ENCODE results near the gene FAM217B.

FAM217B gene

DNA sequence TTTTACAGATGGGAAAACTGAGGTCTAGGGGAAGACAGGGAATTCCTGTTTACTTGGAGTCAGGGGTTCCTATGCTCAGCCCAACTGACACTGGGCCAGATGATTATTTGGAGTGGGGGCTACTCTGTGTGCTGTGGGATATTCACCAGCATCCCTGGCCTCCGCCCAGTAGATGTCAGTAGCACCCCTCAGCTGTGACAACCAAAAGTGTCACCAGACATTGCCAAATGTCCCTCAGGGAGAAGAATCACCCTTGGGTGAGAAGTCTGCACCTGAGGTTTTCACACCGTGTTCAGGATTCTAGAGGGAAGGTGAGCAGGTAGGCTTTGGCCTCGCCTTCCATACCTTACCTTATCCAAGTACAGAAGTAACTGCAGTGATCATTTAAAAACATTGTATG, 45.7 kb downstream of the FAM217B start:
- no peak overlapping the region for H3K9ac ChIP-seq (ENCODE audit: low read length)
- H2AK5ac ChIP-seq (ENCODE audit: low read length, severe bottlenecking) = no peak overlapping the region
- H3K36me3 ChIP-seq (ENCODE audit: control insufficient read depth in 1 of 2, insufficient read depth in 2 of 2, low read depth in 1 of 2, low read length in 2 of 2) = no peaks in the 10 kb centered on the region
- H3K4me1 ChIP-seq (ENCODE audit: control insufficient read depth, insufficient read depth, low read depth, low read length) = peaks cover 6% of the 10 kb centered on the region
- no peaks in the 10 kb centered on the region for H3K79me1 ChIP-seq (replicated peaks; ENCODE audit: low read length, poor library complexity, severe bottlenecking)
- no peak overlapping the region for H4K91ac ChIP-seq (ENCODE audit: low read length)
- H3K27me3 ChIP-seq (ENCODE audit: control insufficient read depth in 1 of 2, insufficient read depth in 1 of 2, low read length in 2 of 2) = no peaks in the 10 kb centered on the region
- no peak overlapping the region for H2BK120ac ChIP-seq (ENCODE audit: low read depth, low read length)
- WGBS = 59% methylated on average over 3 of the region's 3 CpGs
- no peak overlapping the region for H3K4ac ChIP-seq (ENCODE audit: low read depth in 1 of 2, low read length in 2 of 2)
- DNase-seq = no peak
- H4K8ac ChIP-seq (ENCODE audit: low read length) = no peak overlapping the region
- H3K9me3 ChIP-seq (ENCODE audit: control insufficient read depth, low read length) = no peaks in the 10 kb centered on the region
- no peak overlapping the region for H2BK5ac ChIP-seq (ENCODE audit: low read depth, low read length, poor library complexity, severe bottlenecking)
- H3K14ac ChIP-seq (ENCODE audit: low read length in 2 of 2) = no peak overlapping the region
- no peak overlapping the region for H3K27ac ChIP-seq (ENCODE audit: low read length, poor library complexity, severe bottlenecking)
- H3K4me3 ChIP-seq (ENCODE audit: insufficient read depth in 1 of 2, low read depth in 1 of 2, low read length in 2 of 2) = no peak overlapping the region
- no peak overlapping the region for H2AFZ ChIP-seq (ENCODE audit: low read depth, low read length)
- H3K23ac ChIP-seq (ENCODE audit: low read length in 2 of 2) = no peak overlapping the region
- H2BK12ac ChIP-seq (ENCODE audit: low read length in 2 of 2) = no peak overlapping the region
- H3K18ac ChIP-seq (ENCODE audit: low read depth in 1 of 2, low read length in 2 of 2) = no peak overlapping the region
- H3K4me2 ChIP-seq (ENCODE audit: low read length, poor library complexity, severe bottlenecking) = no peak overlapping the region
- H2BK15ac ChIP-seq (ENCODE audit: low read depth, poor library complexity, severe bottlenecking) = no peak overlapping the region

DNA sequence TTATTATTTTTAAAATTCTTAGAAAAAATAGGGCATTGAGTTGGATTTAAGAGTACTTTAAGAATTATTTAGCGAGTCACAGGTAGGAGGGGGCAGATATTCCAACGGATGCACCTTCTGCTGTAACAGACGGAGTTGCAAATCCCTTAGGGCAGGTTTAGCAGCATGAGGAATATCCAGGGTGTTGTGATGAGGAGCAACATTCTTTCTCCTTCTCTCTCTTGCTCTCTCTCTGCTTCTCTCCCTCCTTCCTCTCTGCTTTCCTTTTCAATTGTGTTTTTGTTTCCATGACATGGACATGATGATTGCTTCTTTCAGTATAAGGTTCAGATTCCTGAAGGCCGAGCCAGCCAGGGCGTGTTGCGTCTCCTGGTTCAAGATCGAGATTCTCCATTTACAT, 46.9 kb downstream of the FAM217B start:
- peaks cover 6% of the 10 kb centered on the region for H3K4me1 ChIP-seq (ENCODE audit: control insufficient read depth, insufficient read depth, low read depth, low read length)
- H2BK120ac ChIP-seq (ENCODE audit: low read depth, low read length) = no peak overlapping the region
- H4K91ac ChIP-seq (ENCODE audit: low read length) = no peak overlapping the region
- no peak overlapping the region for H2BK5ac ChIP-seq (ENCODE audit: low read depth, low read length, poor library complexity, severe bottlenecking)
- H2AFZ ChIP-seq (ENCODE audit: low read depth, low read length) = no peak overlapping the region
- H4K8ac ChIP-seq (ENCODE audit: low read length) = no peak overlapping the region
- 87% methylated on average over 6 of the region's 7 CpGs for WGBS
- H3K27ac ChIP-seq (ENCODE audit: low read length, poor library complexity, severe bottlenecking) = no peak overlapping the region
- H2AK5ac ChIP-seq (ENCODE audit: low read length, severe bottlenecking) = no peak overlapping the region
- H3K27me3 ChIP-seq (ENCODE audit: control insufficient read depth in 1 of 2, insufficient read depth in 1 of 2, low read length in 2 of 2) = no peaks in the 10 kb centered on the region
- no peak for DNase-seq
- no peak overlapping the region for H3K18ac ChIP-seq (ENCODE audit: low read depth in 1 of 2, low read length in 2 of 2)
- no peak overlapping the region for H3K4me2 ChIP-seq (ENCODE audit: low read length, poor library complexity, severe bottlenecking)
- no peak overlapping the region for H3K14ac ChIP-seq (ENCODE audit: low read length in 2 of 2)
- H3K9me3 ChIP-seq (ENCODE audit: control insufficient read depth, low read length) = no peaks in the 10 kb centered on the region
- H3K9ac ChIP-seq (ENCODE audit: low read length) = no peak overlapping the region
- H2BK12ac ChIP-seq (ENCODE audit: low read length in 2 of 2) = no peak overlapping the region
- H3K79me1 ChIP-seq (replicated peaks; ENCODE audit: low read length, poor library complexity, severe bottlenecking) = no peaks in the 10 kb centered on the region
- no peaks in the 10 kb centered on the region for H3K36me3 ChIP-seq (ENCODE audit: control insufficient read depth in 1 of 2, insufficient read depth in 2 of 2, low read depth in 1 of 2, low read length in 2 of 2)
- H3K4me3 ChIP-seq (ENCODE audit: insufficient read depth in 1 of 2, low read depth in 1 of 2, low read length in 2 of 2) = no peak overlapping the region
- H3K4ac ChIP-seq (ENCODE audit: low read depth in 1 of 2, low read length in 2 of 2) = no peak overlapping the region
- no peak overlapping the region for H3K23ac ChIP-seq (ENCODE audit: low read length in 2 of 2)
- no peak overlapping the region for H2BK15ac ChIP-seq (ENCODE audit: low read depth, poor library complexity, severe bottlenecking)

DNA sequence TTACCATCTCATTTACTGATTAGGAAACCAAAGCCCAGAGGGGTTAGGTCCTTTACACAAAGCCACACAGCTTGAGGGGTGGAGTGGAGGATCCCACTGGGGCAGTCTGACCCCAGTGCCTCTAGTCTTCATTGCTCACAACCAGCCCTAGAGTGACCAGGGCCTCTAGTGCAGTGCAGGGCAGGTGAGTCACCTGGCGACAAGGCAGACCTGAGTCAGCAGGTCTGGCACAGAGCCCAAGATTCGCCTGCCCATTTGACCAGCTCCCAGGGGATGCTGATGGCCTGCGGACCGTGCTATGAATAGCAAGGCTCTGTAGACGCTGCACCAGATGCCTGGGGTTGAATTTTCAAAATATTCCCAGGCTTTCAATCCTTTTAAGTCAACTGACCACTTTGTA, 48.0 kb downstream of the FAM217B start:
- H3K36me3 ChIP-seq (ENCODE audit: control insufficient read depth in 1 of 2, insufficient read depth in 2 of 2, low read depth in 1 of 2, low read length in 2 of 2) = no peaks in the 10 kb centered on the region
- no peak overlapping the region for H2BK12ac ChIP-seq (ENCODE audit: low read length in 2 of 2)
- H4K91ac ChIP-seq (ENCODE audit: low read length) = no peak overlapping the region
- WGBS = 59% methylated on average over 5 of the region's 5 CpGs
- H3K4me1 ChIP-seq (ENCODE audit: control insufficient read depth, insufficient read depth, low read depth, low read length) = peaks cover 6% of the 10 kb centered on the region
- no peaks in the 10 kb centered on the region for H3K9me3 ChIP-seq (ENCODE audit: control insufficient read depth, low read length)
- no peak overlapping the region for H2BK120ac ChIP-seq (ENCODE audit: low read depth, low read length)
- H3K9ac ChIP-seq (ENCODE audit: low read length) = no peak overlapping the region
- no peak for DNase-seq
- no peak overlapping the region for H2AFZ ChIP-seq (ENCODE audit: low read depth, low read length)
- no peak overlapping the region for H3K14ac ChIP-seq (ENCODE audit: low read length in 2 of 2)
- no peak overlapping the region for H2BK5ac ChIP-seq (ENCODE audit: low read depth, low read length, poor library complexity, severe bottlenecking)
- H2BK15ac ChIP-seq (ENCODE audit: low read depth, poor library complexity, severe bottlenecking) = no peak overlapping the region
- no peaks in the 10 kb centered on the region for H3K79me1 ChIP-seq (replicated peaks; ENCODE audit: low read length, poor library complexity, severe bottlenecking)
- no peaks in the 10 kb centered on the region for H3K27me3 ChIP-seq (ENCODE audit: control insufficient read depth in 1 of 2, insufficient read depth in 1 of 2, low read length in 2 of 2)
- no peak overlapping the region for H3K27ac ChIP-seq (ENCODE audit: low read length, poor library complexity, severe bottlenecking)
- no peak overlapping the region for H3K18ac ChIP-seq (ENCODE audit: low read depth in 1 of 2, low read length in 2 of 2)
- H2AK5ac ChIP-seq (ENCODE audit: low read length, severe bottlenecking) = no peak overlapping the region
- no peak overlapping the region for H3K4me3 ChIP-seq (ENCODE audit: insufficient read depth in 1 of 2, low read depth in 1 of 2, low read length in 2 of 2)
- no peak overlapping the region for H3K4me2 ChIP-seq (ENCODE audit: low read length, poor library complexity, severe bottlenecking)
- H3K4ac ChIP-seq (ENCODE audit: low read depth in 1 of 2, low read length in 2 of 2) = no peak overlapping the region
- H4K8ac ChIP-seq (ENCODE audit: low read length) = no peak overlapping the region
- no peak overlapping the region for H3K23ac ChIP-seq (ENCODE audit: low read length in 2 of 2)

DNA sequence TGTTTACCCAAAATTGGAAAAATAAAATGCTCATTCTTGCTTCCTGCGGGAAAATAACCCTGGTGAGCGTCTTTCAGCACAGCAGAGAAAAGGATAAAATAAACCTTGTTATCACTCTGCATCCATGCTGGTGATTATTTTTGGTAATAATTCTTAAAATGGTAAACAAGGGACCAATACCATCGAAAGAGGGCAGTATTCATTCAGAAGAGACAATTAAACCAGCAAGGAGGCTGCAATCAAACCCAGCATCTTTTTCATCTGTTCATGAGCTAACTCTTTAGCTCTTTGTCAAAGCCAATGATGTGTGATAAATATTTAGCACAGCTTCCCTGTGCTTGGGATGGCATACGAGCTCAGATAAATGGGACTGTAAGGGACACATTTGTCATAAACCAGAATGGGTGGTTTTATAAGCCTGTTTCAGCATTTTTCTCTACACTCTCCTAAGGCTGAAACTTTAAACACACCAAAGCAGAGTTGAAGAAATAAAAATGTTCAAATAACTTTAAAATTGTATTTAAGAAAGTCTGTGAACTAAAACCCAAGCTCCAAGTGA, 52.4 kb downstream of the FAM217B start:
- H3K4me1 ChIP-seq (ENCODE audit: control insufficient read depth, insufficient read depth, low read depth, low read length) = peaks cover 10% of the 10 kb centered on the region
- no peak for DNase-seq
- H3K4me3 ChIP-seq (ENCODE audit: insufficient read depth in 1 of 2, low read depth in 1 of 2, low read length in 2 of 2) = no peak overlapping the region
- H3K9me3 ChIP-seq (ENCODE audit: control insufficient read depth, low read length) = no peaks in the 10 kb centered on the region
- no peak overlapping the region for H2BK15ac ChIP-seq (ENCODE audit: low read depth, poor library complexity, severe bottlenecking)
- no peaks in the 10 kb centered on the region for H3K36me3 ChIP-seq (ENCODE audit: control insufficient read depth in 1 of 2, insufficient read depth in 2 of 2, low read depth in 1 of 2, low read length in 2 of 2)
- no peak overlapping the region for H2BK12ac ChIP-seq (ENCODE audit: low read length in 2 of 2)
- no peak overlapping the region for H2BK5ac ChIP-seq (ENCODE audit: low read depth, low read length, poor library complexity, severe bottlenecking)
- H3K23ac ChIP-seq (ENCODE audit: low read length in 2 of 2) = no peak overlapping the region
- no peak overlapping the region for H4K8ac ChIP-seq (ENCODE audit: low read length)
- no peak overlapping the region for H3K9ac ChIP-seq (ENCODE audit: low read length)
- WGBS = 97% methylated on average over 2 of the region's 4 CpGs
- H2AK5ac ChIP-seq (ENCODE audit: low read length, severe bottlenecking) = no peak overlapping the region
- H3K4me2 ChIP-seq (ENCODE audit: low read length, poor library complexity, severe bottlenecking) = no peak overlapping the region
- H3K14ac ChIP-seq (ENCODE audit: low read length in 2 of 2) = no peak overlapping the region
- peaks cover 0 to 5% of the 10 kb centered on the region in 2 experiments for H3K27me3 ChIP-seq (ENCODE audit: control insufficient read depth in 1 of 2, insufficient read depth in 1 of 2, low read length in 2 of 2)
- H4K91ac ChIP-seq (ENCODE audit: low read length) = no peak overlapping the region
- no peak overlapping the region for H3K4ac ChIP-seq (ENCODE audit: low read depth in 1 of 2, low read length in 2 of 2)
- no peaks in the 10 kb centered on the region for H3K79me1 ChIP-seq (replicated peaks; ENCODE audit: low read length, poor library complexity, severe bottlenecking)
- H3K27ac ChIP-seq (ENCODE audit: low read length, poor library complexity, severe bottlenecking) = no peak overlapping the region
- H2BK120ac ChIP-seq (ENCODE audit: low read depth, low read length) = no peak overlapping the region
- H3K18ac ChIP-seq (ENCODE audit: low read depth in 1 of 2, low read length in 2 of 2) = no peak overlapping the region
- H2AFZ ChIP-seq (ENCODE audit: low read depth, low read length) = no peak overlapping the region

Measured in mesenchymal stem cell (in vitro differentiated cells and primary cell).